HG03378 (cell line): Measurements from ENCODE around the gene LRRK1.

Experiments used
- ATAC-seq: cut with Tn5 transposase; IDR thresholded peaks from one replicate; pipeline ENCODE4 v1.9.1; 2021; ENCODE audit warnings: mild to moderate bottlenecking, moderate library complexity; ENCODE audit not compliant: unreplicated experiment

The LRRK1 gene

GRCh38 chr15:100931143-100931890, 12.2 kb downstream of the LRRK1 start:
- ATAC-seq = peak; percentile 46

GRCh38 chr15:100932676-100933348, 13.7 kb downstream of the LRRK1 start:
- ATAC-seq = no peak

DNA sequence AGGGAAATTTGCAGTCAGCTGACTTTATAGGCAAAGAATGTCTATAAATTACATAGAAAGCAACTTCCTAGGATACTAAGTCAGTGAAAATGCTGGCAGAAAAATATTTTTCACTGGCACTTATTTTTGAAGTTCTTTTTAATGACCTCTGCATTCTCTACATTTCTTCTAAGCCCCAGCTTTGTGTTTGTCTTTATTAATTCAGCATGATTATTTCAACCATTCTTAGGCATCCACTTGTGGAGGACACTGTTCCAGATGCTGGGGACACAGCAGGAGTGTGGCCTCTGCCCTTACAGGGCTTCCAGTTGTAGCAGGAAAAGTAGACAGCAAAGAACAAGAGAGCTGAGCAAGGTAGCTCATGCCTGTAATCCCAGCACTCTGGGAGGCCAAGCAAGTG, 15.0 kb downstream of the LRRK1 start:
- no peak for ATAC-seq

DNA sequence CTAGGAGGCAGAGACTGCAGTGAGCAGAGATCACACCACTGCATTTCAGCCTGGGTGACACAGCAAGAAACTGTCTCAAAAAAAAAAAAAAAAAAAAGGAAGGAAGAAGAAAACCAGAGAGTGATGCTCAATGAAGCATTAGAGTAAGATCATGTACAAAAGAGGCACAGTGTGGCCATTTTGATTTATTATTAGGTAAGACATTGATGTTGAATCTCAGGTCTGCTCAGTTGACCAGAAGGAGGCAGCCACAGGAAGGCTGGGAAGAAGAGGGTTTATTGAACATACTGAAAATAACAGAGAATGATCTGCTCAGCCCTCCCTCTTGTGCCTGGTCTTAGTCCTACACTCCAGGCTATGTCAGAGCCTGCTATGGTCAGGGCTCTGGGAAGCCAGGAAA, 15.6 kb downstream of the LRRK1 start:
- ATAC-seq = peak; percentile 35

DNA sequence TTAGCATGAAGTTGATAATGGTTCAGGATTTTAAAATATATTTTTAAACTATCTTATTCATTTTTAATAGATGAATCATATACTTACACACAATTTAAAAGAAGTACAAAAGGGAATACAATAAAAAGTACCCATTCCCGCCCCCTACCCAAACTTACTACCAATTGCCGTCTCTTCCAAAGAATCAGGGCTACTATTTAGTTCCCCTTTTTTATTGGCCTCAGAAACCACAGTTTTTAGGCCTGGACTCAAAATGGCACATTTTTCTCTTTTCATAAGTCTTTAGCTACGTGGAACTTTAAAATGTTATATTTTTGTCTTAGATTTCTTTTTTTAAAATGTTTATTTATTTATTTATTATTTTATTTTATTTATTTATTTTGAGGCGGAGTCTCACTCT, 18.0 kb downstream of the LRRK1 start:
- ATAC-seq = no peak

- ATAC-seq = no peak
Observed at GRCh38 chr15:100939791-100940190, 20.6 kb downstream of the LRRK1 start.

DNA sequence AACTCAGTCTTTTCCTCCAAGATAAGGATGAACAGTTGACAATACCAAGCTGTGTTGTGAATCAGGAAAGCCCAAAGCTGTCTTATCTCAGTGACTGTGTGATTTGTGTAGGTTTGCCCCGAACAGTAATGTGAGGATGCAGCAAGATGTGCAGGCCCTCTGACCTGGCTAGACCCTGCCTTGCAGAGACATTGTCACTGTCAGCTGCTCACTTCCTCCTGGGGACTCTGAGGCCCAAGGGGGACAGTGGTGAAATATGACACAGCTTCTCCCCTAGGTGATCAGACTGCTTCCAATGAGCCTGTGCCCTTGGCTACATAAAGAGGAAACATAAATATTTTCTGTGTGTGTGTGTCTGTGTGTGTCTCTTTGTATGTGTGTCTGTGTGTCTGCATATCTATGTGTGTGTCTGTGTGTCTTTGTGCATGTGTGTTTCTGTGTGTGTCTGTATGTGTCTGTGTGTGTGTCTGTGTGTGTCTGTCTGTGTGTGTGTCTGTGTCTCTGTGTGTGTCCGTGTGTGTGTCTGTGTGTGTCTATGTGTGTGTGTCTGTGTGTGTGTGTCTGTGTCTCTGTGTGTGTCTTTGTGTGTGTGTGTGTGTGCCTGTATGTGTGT, 21.7 kb downstream of the LRRK1 start:
- ATAC-seq = peak; percentile 75

- ATAC-seq = peak; percentile 47
Observed at GRCh38 chr15:100941536-100941935, 22.4 kb downstream of the LRRK1 start.

DNA sequence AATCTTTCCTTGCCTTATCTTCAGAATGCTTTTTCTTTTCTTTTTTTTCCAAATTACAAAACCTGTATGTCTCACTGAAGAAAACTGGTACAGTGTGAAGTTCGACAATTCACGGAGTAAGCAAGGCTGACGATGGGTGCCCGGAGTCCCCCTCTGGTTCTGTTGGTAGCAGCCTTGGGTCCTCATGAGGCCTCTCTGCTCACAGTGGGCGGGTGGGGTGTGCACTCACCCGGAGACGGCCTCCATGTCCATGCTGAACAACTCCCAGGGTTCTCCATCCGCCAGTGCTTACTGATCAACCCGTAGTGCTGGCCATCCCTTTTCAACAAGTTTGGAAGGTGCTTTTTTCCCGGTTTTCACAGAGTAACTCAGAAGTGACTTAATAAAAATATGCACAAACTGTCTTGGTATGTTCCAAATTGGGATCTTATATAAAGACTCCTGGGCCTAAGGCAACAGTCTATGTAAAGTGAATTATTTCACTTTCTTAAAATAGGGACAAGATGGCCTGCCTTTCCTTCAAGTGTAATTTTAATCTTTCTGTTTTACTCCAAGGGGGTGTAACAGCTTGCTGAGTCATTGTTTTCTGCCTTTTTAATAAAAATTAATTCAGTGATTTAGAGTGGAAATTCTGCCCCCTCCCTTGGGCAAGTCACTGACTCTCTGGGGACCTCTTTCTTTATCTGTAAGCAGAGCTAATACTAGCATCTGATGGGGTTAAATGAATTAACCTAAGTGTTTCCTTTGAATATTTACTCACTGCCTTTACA, 23.7 kb downstream of the LRRK1 start:
- ATAC-seq = no peak

- no peak for ATAC-seq
Observed at GRCh38 chr15:100944244-100944895, 25.2 kb downstream of the LRRK1 start.

- no peak for ATAC-seq
Observed at GRCh38 chr15:100944986-100945385, 25.8 kb downstream of the LRRK1 start.

DNA sequence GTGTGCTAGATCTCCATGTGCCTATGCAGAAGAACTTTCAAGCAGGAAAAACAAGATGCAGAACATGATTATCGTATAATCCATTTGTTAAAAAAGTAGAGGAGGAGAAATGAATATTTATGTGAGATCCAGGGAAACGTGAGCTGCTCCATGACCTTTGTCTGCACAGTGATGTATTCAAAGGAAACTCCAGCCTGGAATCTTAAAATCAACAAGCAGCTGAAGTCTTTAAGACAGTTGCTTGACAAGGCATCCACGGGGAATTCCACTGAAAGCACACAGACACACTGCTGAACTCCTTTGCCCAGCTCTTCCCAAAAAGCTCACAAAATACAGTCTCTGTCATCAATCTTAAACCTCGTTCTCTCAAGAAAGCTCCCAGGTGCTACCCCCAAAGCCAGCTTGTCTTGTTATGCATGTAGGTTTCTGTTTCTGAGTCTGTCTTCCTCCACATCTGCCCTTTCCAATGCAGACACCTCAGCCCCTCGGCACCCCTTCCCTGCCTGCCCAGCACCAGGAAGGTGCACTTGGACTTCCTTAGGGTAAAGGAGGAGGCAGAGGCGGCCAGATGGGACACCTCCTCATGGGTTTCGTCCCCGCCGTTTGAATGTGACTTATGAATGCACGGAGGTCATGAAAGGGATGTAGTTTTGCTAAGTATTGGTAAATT, 28.7 kb downstream of the LRRK1 start:
- no peak for ATAC-seq

- no peak for ATAC-seq
Observed at GRCh38 chr15:100948430-100948762, 29.2 kb downstream of the LRRK1 start.

- no peak for ATAC-seq
Observed at GRCh38 chr15:100949691-100950090, 30.5 kb downstream of the LRRK1 start.

GRCh38 chr15:100951965-100952364, 32.8 kb downstream of the LRRK1 start:
- no peak for ATAC-seq

- ATAC-seq = no peak
Observed at GRCh38 chr15:100952566-100952965, 33.4 kb downstream of the LRRK1 start.

DNA sequence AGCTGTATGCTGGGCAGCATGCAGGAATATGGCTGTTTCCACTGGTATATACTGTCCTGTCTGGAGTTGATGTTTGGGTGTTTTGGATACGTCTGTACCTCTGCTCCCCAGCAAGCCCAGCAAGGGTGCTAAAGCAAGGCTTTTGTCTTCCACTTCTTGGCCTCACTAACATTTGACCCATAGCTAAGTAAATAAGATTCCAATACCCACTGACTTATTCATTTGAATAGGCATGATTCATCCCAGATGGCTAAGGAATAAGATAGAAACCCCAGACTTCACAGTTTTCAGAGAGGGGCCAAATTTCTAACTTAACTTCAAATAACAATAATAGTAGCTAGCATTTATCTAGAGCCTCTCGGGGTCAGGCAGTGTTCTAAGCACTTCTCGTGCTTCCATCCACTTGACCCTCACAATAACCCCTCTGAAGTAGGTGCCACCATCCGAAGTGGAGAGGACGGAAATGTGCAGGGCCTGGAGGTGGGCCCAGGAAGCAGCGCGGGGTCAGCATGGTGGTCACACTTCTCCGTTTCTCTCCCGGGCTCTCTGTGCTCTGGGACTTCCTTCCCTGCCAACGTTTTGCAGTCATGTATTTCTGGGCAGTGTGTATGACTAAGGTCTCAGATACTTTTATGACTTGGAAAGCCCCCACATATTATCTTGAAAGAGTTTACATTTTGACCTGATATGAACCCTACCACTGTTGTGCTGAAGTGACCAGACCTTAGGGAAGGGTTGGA, 39.3 kb downstream of the LRRK1 start:
- ATAC-seq = no peak

DNA sequence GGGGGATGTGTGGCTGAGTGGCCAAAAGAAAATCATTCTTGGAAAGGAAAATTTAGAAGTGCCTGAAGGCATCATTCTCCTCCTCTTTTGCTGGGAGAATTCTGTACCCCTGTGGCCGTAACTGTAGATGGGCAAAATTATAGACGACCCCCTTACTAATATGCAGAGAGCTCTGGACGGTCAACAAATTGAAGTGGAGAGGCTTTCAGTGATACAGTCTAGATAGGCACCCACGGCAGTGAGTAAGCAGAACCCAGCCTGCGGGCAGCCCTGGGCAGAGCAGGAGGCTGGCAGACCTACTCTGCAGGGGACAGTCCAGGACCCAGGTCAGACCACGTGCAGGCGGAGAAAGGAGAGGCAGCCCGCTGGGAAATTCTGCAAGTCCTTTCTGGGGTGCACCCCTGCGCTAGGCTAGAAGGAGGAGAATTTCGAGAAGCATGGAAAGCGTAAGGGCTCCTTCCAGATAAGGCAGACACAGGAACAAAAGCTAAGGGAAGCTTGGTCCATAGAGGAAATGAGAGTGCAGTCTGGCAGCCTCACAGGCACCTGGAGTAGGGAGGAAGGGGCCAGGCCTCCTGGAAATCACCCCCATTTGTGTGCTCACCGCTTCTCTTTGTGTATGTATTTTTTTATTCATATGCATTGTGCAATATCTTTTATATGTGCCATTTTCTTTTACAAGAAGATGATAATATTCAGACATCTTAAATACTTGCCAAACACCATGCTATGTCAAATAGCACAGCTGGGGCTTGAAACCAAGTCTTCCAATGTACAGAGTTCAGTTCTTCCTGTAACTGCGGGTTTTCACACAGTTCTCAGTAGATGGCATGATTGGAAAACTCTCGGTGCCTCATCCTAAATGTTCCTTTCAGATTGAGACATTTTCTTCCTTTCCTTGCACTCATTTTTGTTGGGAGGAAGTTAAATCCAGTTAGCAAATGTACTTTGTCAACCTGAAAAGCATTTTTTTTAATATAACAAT, 40.2 kb downstream of the LRRK1 start:
- no peak for ATAC-seq

DNA sequence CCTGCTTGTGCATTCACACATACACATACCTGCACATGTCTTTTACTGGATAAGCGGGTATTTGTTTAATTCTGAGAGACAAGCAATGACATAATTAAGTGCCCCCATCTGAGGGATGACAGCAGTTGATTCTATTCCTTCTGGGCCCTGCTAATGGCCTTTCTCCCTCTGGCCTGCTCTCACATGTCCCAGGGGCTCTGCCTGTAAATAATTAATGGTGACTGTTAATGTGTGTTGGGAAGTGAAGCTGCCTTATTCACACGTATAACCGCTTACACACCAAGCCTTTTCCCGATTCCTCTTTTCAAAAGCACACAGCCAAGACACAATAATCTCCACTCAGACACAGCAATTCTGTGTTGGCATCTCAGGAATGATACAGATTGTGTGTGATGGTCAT, 47.8 kb downstream of the LRRK1 start:
- peak; percentile 79 for ATAC-seq
